Melanocyte of skin (primary cell): Measurements from ENCODE around the gene PARVA. TPM values are rescaled to one million over a fixed set of nuclear protein-coding genes. Genes with fewer than 3 reads are reported as not detected.

Experiments used
- total RNA-seq, 2 donors: library from RNA; depleted of rRNA; stranded (reverse); fragments of >200 nt; gene quantifications; 2 replicates each; pipeline ENCODE4 v1.2.3, GENCODE V29; 2012

Gene PARVA, protein sequence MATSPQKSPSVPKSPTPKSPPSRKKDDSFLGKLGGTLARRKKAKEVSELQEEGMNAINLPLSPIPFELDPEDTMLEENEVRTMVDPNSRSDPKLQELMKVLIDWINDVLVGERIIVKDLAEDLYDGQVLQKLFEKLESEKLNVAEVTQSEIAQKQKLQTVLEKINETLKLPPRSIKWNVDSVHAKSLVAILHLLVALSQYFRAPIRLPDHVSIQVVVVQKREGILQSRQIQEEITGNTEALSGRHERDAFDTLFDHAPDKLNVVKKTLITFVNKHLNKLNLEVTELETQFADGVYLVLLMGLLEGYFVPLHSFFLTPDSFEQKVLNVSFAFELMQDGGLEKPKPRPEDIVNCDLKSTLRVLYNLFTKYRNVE
- total RNA-seq: 10 to 100 TPM; 21.0 to 38.0 TPM

GRCh38 chr11:12377106-12377823, at the start of gene PARVA:
Gene PARVA (plus strand): TSS chr11:12377571. CDS start chr11:12377648, 77 bp downstream.

